ENCODE data around the gene UBE2E2.

UBE2E2 gene

GRCh38 chr3:23302271-23302670 lies 99.1 kb downstream of the UBE2E2 start:
- no peak overlapping the region for H3K4me3 ChIP-seq (ENCODE audit: low read length)
- no peak overlapping the region for H3K9ac ChIP-seq (ENCODE audit: low read length)
- no peak overlapping the region for H3K27ac ChIP-seq (ENCODE audit: low read depth, low read length)
- H3K27me3 ChIP-seq (ENCODE audit: control insufficient read depth, insufficient read depth, low read length): no peaks in the 10 kb centered on the region
- no peaks in the 10 kb centered on the region for H3K4me1 ChIP-seq (ENCODE audit: control insufficient read depth, insufficient read depth, low read length)
- H3K36me3 ChIP-seq (ENCODE audit: control insufficient read depth, insufficient read depth, low read length): no peaks in the 10 kb centered on the region

DNA sequence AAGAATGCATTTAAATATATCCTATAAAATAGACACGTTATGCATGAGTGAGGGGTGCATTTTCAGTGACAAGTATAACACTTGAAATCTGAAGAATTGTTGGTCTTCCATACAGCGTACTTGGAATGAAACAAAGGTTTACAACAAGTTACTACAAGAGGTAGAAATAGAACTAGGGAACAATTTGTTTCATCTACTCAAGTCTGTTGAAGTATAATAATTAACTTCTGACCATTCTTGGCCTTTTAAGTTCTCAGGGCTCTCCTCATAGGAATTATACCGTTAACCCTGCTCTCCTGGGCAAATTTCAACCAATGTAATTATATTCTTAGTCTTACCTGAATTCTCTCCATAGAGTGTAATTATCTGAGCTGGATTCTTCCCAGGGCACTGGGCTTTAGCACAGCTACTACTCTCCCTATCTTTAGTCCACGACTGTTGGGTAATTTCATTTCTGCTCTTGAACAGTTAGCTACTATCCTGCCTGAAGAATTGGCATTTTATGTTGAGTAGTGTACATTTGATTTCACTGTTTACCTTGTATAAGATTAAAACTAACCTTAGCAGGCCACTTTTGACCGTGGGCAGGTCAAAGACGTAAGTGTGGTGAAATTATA lies 100.6 kb downstream of the UBE2E2 start:
- Histone ChIP-seq H3K27ac (ENCODE audit: low read depth, low read length) (no peak overlapping the region), H3K4me1 (ENCODE audit: control insufficient read depth, insufficient read depth, low read length) (no peaks in the 10 kb centered on the region)

DNA sequence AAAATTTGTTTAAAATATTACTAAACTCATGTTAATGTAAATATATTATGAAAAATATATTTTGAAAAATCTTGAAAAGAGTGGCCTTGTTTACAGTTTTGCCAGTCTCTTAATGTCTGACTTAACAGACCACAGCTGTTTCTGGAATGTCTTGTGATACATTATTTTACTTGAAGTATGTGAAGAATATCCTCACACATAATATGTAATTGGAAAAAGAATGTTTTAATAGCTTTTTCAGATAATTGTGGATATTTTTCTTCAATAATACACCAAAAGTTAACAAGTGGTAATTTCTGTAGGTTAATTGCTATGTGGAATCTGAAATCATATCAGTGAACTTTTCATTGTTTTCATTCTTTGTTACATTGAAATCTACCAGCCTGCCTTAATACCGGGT lies 101.3 kb downstream of the UBE2E2 start:
- Histone ChIP-seq H3K27me3 (ENCODE audit: control insufficient read depth, insufficient read depth, low read length) (no peaks in the 10 kb centered on the region), H3K4me1 (ENCODE audit: control insufficient read depth, insufficient read depth, low read length) (no peaks in the 10 kb centered on the region), H3K9ac (ENCODE audit: low read length) (no peak overlapping the region), H3K4me3 (ENCODE audit: low read length) (no peak overlapping the region), H3K36me3 (ENCODE audit: control insufficient read depth, insufficient read depth, low read length) (no peaks in the 10 kb centered on the region), H3K27ac (ENCODE audit: low read depth, low read length) (no peak overlapping the region)

More for the DNA sequence above, 100.6 kb downstream of the UBE2E2 start:
- no peak overlapping the region for H3K9ac ChIP-seq (ENCODE audit: low read length)
- H3K27me3 ChIP-seq (ENCODE audit: control insufficient read depth, insufficient read depth, low read length): no peaks in the 10 kb centered on the region
- no peak overlapping the region for H3K4me3 ChIP-seq (ENCODE audit: low read length)
- H3K36me3 ChIP-seq (ENCODE audit: control insufficient read depth, insufficient read depth, low read length): no peaks in the 10 kb centered on the region

DNA sequence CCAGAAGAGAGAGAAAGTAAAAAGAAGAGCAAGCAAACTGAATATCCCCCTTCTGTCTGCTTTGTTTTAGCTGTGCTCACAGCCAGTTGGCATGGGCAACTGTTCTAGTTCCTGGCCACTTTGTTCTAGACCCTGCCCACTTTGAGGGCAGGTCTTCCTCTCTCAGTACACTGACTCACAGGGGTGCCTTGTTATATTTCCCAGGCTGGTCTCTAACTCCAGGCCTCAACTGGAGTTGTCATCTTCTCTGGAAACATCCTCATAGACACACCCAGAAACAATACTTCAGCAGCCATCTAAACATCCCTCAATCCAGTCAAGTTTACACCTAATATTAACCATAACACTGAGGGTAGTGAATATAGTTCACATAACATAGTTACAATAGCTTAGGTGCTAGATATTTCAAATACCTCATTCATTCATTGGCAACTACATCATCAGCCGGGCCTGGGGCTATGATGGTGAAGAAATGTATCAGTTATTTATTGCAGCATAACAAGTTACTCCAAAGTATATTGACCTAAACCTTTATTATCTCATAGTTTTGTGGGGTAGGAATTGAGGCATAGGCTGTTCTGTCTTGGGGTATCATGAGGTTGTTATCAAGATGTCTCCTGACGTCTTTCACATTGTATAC lies 106.0 kb downstream of the UBE2E2 start:
- Histone ChIP-seq H3K9ac (ENCODE audit: low read length) (no peak overlapping the region), H3K4me1 (ENCODE audit: control insufficient read depth, insufficient read depth, low read length) (no peaks in the 10 kb centered on the region), H3K27me3 (ENCODE audit: control insufficient read depth, insufficient read depth, low read length) (no peaks in the 10 kb centered on the region), H3K36me3 (ENCODE audit: control insufficient read depth, insufficient read depth, low read length) (no peaks in the 10 kb centered on the region), H3K4me3 (ENCODE audit: low read length) (no peak overlapping the region), H3K27ac (ENCODE audit: low read depth, low read length) (no peak overlapping the region)

GRCh38 chr3:23312866-23313265 lies 109.7 kb downstream of the UBE2E2 start:
- Histone ChIP-seq H3K4me1 (ENCODE audit: control insufficient read depth, insufficient read depth, low read length) (no peaks in the 10 kb centered on the region), H3K27ac (ENCODE audit: low read depth, low read length) (no peak overlapping the region), H3K9ac (ENCODE audit: low read length) (no peak overlapping the region), H3K36me3 (ENCODE audit: control insufficient read depth, insufficient read depth, low read length) (no peaks in the 10 kb centered on the region), H3K4me3 (ENCODE audit: low read length) (no peak overlapping the region), H3K27me3 (ENCODE audit: control insufficient read depth, insufficient read depth, low read length) (no peaks in the 10 kb centered on the region)

DNA sequence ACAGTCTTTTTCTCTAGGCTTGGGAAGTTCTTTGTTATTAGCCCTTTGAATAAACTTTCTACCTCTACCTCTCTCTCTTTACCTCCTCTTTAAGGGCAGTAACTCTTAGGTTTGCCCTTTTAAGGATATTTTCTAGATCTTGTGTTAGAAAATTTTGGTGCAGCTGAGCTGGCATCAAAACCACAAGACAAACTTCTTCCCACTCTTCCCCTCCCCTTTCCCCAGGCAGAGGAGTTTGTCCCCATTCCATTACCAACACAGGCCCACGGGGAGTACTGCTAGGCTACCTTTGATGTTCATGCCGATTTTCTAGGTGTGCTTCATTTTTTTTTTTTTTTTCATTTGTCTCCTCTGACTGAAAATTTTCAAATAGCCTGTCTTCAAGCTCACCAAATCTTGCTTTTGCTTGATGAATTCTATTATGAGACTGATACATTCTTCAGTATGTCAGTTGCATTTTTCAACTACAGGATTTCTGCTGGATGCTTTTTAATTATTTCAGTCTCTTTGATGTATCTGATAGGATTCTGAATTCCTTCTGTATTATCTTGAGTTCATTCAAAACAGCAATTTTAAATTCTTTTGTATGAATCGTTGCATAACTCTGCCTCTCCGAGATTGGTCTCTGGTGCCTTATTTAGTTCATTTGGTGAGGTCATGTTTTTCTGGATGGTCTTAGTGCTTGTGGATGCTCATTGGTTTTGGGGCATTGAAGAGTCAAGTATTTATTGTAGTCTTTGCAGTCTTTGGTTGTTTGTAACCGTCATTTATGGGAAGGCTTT lies 112.0 kb downstream of the UBE2E2 start:
- no peak overlapping the region for H3K4me3 ChIP-seq (ENCODE audit: low read length)
- no peak overlapping the region for H3K9ac ChIP-seq (ENCODE audit: low read length)
- no peaks in the 10 kb centered on the region for H3K4me1 ChIP-seq (ENCODE audit: control insufficient read depth, insufficient read depth, low read length)
- no peaks in the 10 kb centered on the region for H3K27me3 ChIP-seq (ENCODE audit: control insufficient read depth, insufficient read depth, low read length)
- no peak overlapping the region for H3K27ac ChIP-seq (ENCODE audit: low read depth, low read length)
- H3K36me3 ChIP-seq (ENCODE audit: control insufficient read depth, insufficient read depth, low read length): no peaks in the 10 kb centered on the region

DNA sequence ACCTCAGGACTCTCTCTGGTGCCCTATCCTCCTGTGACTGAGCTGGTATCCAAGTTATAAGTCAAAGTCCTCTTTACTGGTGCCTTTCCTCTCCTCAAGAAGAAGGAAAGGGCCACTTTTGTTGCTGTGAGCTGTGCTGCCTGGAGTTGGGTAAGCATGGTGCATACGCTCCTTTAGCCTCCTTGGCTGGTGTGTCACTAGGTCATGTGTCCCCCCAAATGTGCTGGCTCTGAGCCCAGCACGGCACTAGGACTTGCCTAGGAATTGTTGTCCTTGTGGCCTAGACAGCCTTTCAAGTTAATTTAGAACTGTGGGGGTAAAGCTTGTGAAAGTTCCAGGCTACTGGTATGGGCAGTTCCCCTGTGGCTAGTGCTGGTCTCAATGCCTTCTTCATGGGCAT lies 113.8 kb downstream of the UBE2E2 start:
- H3K4me1 ChIP-seq (ENCODE audit: control insufficient read depth, insufficient read depth, low read length): no peaks in the 10 kb centered on the region
- no peaks in the 10 kb centered on the region for H3K36me3 ChIP-seq (ENCODE audit: control insufficient read depth, insufficient read depth, low read length)
- H3K27me3 ChIP-seq (ENCODE audit: control insufficient read depth, insufficient read depth, low read length): no peaks in the 10 kb centered on the region
- no peak overlapping the region for H3K9ac ChIP-seq (ENCODE audit: low read length)
- no peak overlapping the region for H3K4me3 ChIP-seq (ENCODE audit: low read length)
- no peak overlapping the region for H3K27ac ChIP-seq (ENCODE audit: low read depth, low read length)

GRCh38 chr3:23319366-23320312 lies 116.5 kb downstream of the UBE2E2 start:
- Histone ChIP-seq H3K9ac (ENCODE audit: low read length) (no peak overlapping the region), H3K27ac (ENCODE audit: low read depth, low read length) (no peak overlapping the region)

GRCh38 chr3:23320586-23321570 lies 117.8 kb downstream of the UBE2E2 start:
- Histone ChIP-seq H3K4me3 (ENCODE audit: low read length) (no peak overlapping the region), H3K9ac (ENCODE audit: low read length) (no peak overlapping the region), H3K36me3 (ENCODE audit: control insufficient read depth, insufficient read depth, low read length) (no peaks in the 10 kb centered on the region), H3K4me1 (ENCODE audit: control insufficient read depth, insufficient read depth, low read length) (no peaks in the 10 kb centered on the region), H3K27me3 (ENCODE audit: control insufficient read depth, insufficient read depth, low read length) (no peaks in the 10 kb centered on the region), H3K27ac (ENCODE audit: low read depth, low read length) (no peak overlapping the region)

More at GRCh38 chr3:23319366-23320312, 116.5 kb downstream of the UBE2E2 start:
- H3K4me1 ChIP-seq (ENCODE audit: control insufficient read depth, insufficient read depth, low read length): no peaks in the 10 kb centered on the region
- H3K27me3 ChIP-seq (ENCODE audit: control insufficient read depth, insufficient read depth, low read length): no peaks in the 10 kb centered on the region
- no peaks in the 10 kb centered on the region for H3K36me3 ChIP-seq (ENCODE audit: control insufficient read depth, insufficient read depth, low read length)
- H3K4me3 ChIP-seq (ENCODE audit: low read length): no peak overlapping the region

GRCh38 chr3:23324745-23325144 lies 121.6 kb downstream of the UBE2E2 start:
- Histone ChIP-seq H3K27me3 (ENCODE audit: control insufficient read depth, insufficient read depth, low read length) (no peaks in the 10 kb centered on the region), H3K36me3 (ENCODE audit: control insufficient read depth, insufficient read depth, low read length) (no peaks in the 10 kb centered on the region), H3K4me1 (ENCODE audit: control insufficient read depth, insufficient read depth, low read length) (no peaks in the 10 kb centered on the region), H3K9ac (ENCODE audit: low read length) (no peak overlapping the region), H3K4me3 (ENCODE audit: low read length) (no peak overlapping the region), H3K27ac (ENCODE audit: low read depth, low read length) (no peak overlapping the region)

DNA sequence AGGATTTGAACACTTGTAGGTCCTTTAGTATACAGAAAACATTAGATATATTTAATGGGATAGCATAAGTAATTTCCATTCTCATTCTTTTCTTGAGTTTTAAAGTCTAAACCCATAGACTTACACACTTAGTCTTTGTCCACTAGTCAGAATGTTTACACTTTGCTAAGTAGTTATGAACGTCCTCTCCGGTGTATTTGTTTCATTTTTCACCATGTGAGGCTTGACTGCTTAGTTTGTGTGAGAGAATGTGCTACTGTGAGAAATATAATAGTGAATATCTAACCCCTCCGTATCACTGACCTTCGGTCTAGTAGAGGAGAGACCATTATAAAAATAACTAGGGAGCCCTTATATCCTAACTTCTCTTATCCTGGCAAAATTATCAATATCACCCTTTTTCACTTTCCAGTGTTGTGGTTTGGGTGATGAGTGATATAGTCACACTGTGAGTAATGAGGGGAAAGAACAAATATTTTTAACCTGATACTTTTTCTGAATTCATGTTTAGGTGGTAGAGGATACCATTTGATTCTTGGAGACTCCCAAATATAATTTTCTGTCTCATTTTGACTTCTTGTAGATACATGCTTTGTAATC lies 122.4 kb downstream of the UBE2E2 start:
- H3K27ac ChIP-seq (ENCODE audit: low read depth, low read length): no peak overlapping the region
- H3K27me3 ChIP-seq (ENCODE audit: control insufficient read depth, insufficient read depth, low read length): no peaks in the 10 kb centered on the region
- H3K36me3 ChIP-seq (ENCODE audit: control insufficient read depth, insufficient read depth, low read length): no peaks in the 10 kb centered on the region
- no peak overlapping the region for H3K4me3 ChIP-seq (ENCODE audit: low read length)
- H3K9ac ChIP-seq (ENCODE audit: low read length): no peak overlapping the region
- no peaks in the 10 kb centered on the region for H3K4me1 ChIP-seq (ENCODE audit: control insufficient read depth, insufficient read depth, low read length)

Data from rectal smooth muscle tissue (tissue), 1 donor.